Nephron (organoid): ENCODE data around the gene WNT1.

Source experiments
- H3K27ac Mint-ChIP-seq, 3 experiments: 2 replicates each; pipeline ENCODE4 v1.8.0; 2020; ENCODE audit warnings: mixed read lengths in 3 of 3, mild to moderate bottlenecking in 2 of 3, moderate library complexity in 1 of 3
- H3K27me3 Mint-ChIP-seq: 2 replicates; pipeline ENCODE4 v1.8.0; 2021; ENCODE audit warnings: low read depth, mild to moderate bottlenecking, moderate library complexity, mixed read lengths
- H3K36me3 Mint-ChIP-seq: 2 replicates; pipeline ENCODE4 v1.8.0; 2020; ENCODE audit warnings: low read depth, mixed read lengths
- H3K4me1 Mint-ChIP-seq: 2 replicates; pipeline ENCODE4 v1.8.0; 2020; ENCODE audit warnings: mixed read lengths
- H3K4me3 Mint-ChIP-seq, 3 experiments: 2 replicates each; pipeline ENCODE4 v1.8.0; 2020; ENCODE audit warnings: mild to moderate bottlenecking in 3 of 3, mixed read lengths in 3 of 3, moderate library complexity in 2 of 3
- H3K9me3 Mint-ChIP-seq: 2 replicates; pipeline ENCODE4 v1.8.0; 2020; ENCODE audit warnings: mixed read lengths
- CTCF ChIP-seq, 3 experiments: fragments of 200-600 bp; sonication (generic); IDR thresholded peaks; one replicate each; pipeline ENCODE4 v1.5.0; 2021; ENCODE audit warnings: antibody characterized with exemption in 3 of 3; ENCODE audit not compliant: unreplicated experiment in 3 of 3

The WNT1 gene

GRCh38 chr12:48936379-48936979, 41.6 kb upstream of the WNT1 start:
- Mint-ChIP-seq H3K27me3 (no peaks in the 10 kb centered on the region), H3K4me1 (no peaks in the 10 kb centered on the region), H3K4me3 (no peak overlapping the region), H3K9me3 (no peaks in the 10 kb centered on the region), H3K27ac (no peak overlapping the region), H3K36me3 (peaks cover 72% of the 10 kb centered on the region)
- peak; percentile 84 to 89 (median 87) for TF ChIP-seq CTCF (IDR thresholded peaks at IDR 0.05; ENCODE audit: unreplicated experiment in 3 of 3)

GRCh38 chr12:48937170-48937569, 41.0 kb upstream of the WNT1 start:
- peaks cover 77% of the 10 kb centered on the region for H3K36me3 Mint-ChIP-seq
- no peak overlapping the region for H3K4me3 Mint-ChIP-seq
- H3K27ac Mint-ChIP-seq = no peak overlapping the region
- no peaks in the 10 kb centered on the region for H3K27me3 Mint-ChIP-seq
- no peaks in the 10 kb centered on the region for H3K9me3 Mint-ChIP-seq
- H3K4me1 Mint-ChIP-seq = no peaks in the 10 kb centered on the region
- TF ChIP-seq CTCF (IDR thresholded peaks at IDR 0.05; ENCODE audit: unreplicated experiment in 3 of 3) = no peak

GRCh38 chr12:48938805-48939204, 39.3 kb upstream of the WNT1 start:
- TF ChIP-seq CTCF (IDR thresholded peaks at IDR 0.05; ENCODE audit: unreplicated experiment in 3 of 3) = no peak
- Mint-ChIP-seq H3K36me3 (peaks cover 68% of the 10 kb centered on the region), H3K4me3 (no peak overlapping the region), H3K9me3 (no peaks in the 10 kb centered on the region), H3K27ac (no peak overlapping the region), H3K4me1 (no peaks in the 10 kb centered on the region), H3K27me3 (no peaks in the 10 kb centered on the region)

- no peaks in the 10 kb centered on the region for H3K27me3 Mint-ChIP-seq
- H3K27ac Mint-ChIP-seq = no peak overlapping the region
- H3K4me1 Mint-ChIP-seq = no peaks in the 10 kb centered on the region
- H3K36me3 Mint-ChIP-seq = peaks cover 57% of the 10 kb centered on the region
- no peak overlapping the region for H3K4me3 Mint-ChIP-seq
- no peaks in the 10 kb centered on the region for H3K9me3 Mint-ChIP-seq
- no peak for TF ChIP-seq CTCF (IDR thresholded peaks at IDR 0.05; ENCODE audit: unreplicated experiment in 3 of 3)
These were observed 37.9 kb upstream of the WNT1 start for GRCh38 chr12:48940181-48940580.

- H3K36me3 Mint-ChIP-seq = peaks cover 43% of the 10 kb centered on the region
- H3K4me3 Mint-ChIP-seq = no peak overlapping the region
- no peak for TF ChIP-seq CTCF (IDR thresholded peaks at IDR 0.05; ENCODE audit: unreplicated experiment in 3 of 3)
- H3K27me3 Mint-ChIP-seq = no peaks in the 10 kb centered on the region
- no peaks in the 10 kb centered on the region for H3K9me3 Mint-ChIP-seq
- H3K4me1 Mint-ChIP-seq = peaks cover 10% of the 10 kb centered on the region
- H3K27ac Mint-ChIP-seq = no peak overlapping the region
These were observed 34.9 kb upstream of the WNT1 start for GRCh38 chr12:48943221-48943620.

- H3K4me1 Mint-ChIP-seq = peaks cover 10% of the 10 kb centered on the region
- no peaks in the 10 kb centered on the region for H3K27me3 Mint-ChIP-seq
- no peak overlapping the region for H3K4me3 Mint-ChIP-seq
- no peak overlapping the region for H3K27ac Mint-ChIP-seq
- TF ChIP-seq CTCF (IDR thresholded peaks at IDR 0.05; ENCODE audit: unreplicated experiment in 3 of 3) = no peak
- H3K9me3 Mint-ChIP-seq = no peaks in the 10 kb centered on the region
- peaks cover 31% of the 10 kb centered on the region for H3K36me3 Mint-ChIP-seq
These were observed 31.9 kb upstream of the WNT1 start for GRCh38 chr12:48946205-48946604.
